GM12878 (cell line): ENCODE data around the gene SETDB1. TPM values are rescaled to one million over a fixed set of nuclear protein-coding genes. Genes with fewer than 3 reads are reported as not detected.

Experiments
- ATAC-seq: fragments of 200-7000 bp; cut with Tn5 transposase; 3 replicates; pipeline ENCODE4 v1.9.1; 2020; ENCODE audit warnings: mild to moderate bottlenecking, moderate library complexity
- BruUV-seq: library from RNA; stranded (reverse); fragments of 400-500 nt; replicated peaks from 2 replicates; lab custom pipeline; 2021; lab: Mats Ljungman, UMichigan
- CTCF ChIA-PET: fragments of 300-600 bp; sonication (Branson Sonifier 250); formaldehyde crosslinking; extraction: SDS; loops from one replicate; lab custom pipeline; 2021; ENCODE audit warnings: inconsistent platforms; lab: Yijun Ruan, JAX
- POLR2A ChIA-PET: fragments of 350-600 bp; formaldehyde crosslinking; extraction: SDS; loops from one replicate; lab custom pipeline; 2021; ENCODE audit warnings: inconsistent platforms; lab: Charles Lee
- RAD21 ChIA-PET: fragments of 300-600 bp; sonication (Branson Sonifier 250); formaldehyde crosslinking; loops from one replicate; lab custom pipeline; 2023; ENCODE audit warnings: antibody characterized with exemption; ENCODE audit not compliant: unreplicated experiment; lab: Charles Lee
- SMC1A ChIA-PET: fragments of 300-600 bp; sonication (Branson Sonifier 250); formaldehyde crosslinking; loops from one replicate; lab custom pipeline; 2023; ENCODE audit not compliant: unreplicated experiment, uncharacterized antibody; lab: Charles Lee
- DNase-seq: peaks from one replicate; pipeline ENCODE4 v3.0.0-alpha.2; 2011; ENCODE audit warnings: low read depth, low spot score
- FAIRE-seq: peaks from 3 replicates; lab custom pipeline; 2011; peaks lifted over from hg19 to GRCh38; lab: Jason Lieb, UNC
- H2AFZ ChIP-seq: 2 replicates; pipeline ENCODE4 v1.6.0; 2011; ENCODE audit warnings: low read depth, low read length, control low read depth; ENCODE audit not compliant: control insufficient read depth
- H3K27ac ChIP-seq: 2 replicates; pipeline ENCODE4 v1.5.1; 2011; ENCODE audit warnings: control low read depth; ENCODE audit not compliant: control insufficient read depth, insufficient read depth
- H3K27me3 ChIP-seq, 2 experiments: replicated peaks in 1 of 2; 2 replicates each; pipeline versions ENCODE4 v1.6.0 to v1.6.1; 2011; ENCODE audit warnings: low read length in 1 of 2; ENCODE audit not compliant: control insufficient read depth in 2 of 2, insufficient read depth in 2 of 2
- H3K36me3 ChIP-seq, 2 experiments: 2 replicates each; pipeline ENCODE4 v1.5.1; 2011; ENCODE audit warnings: low read length in 1 of 2; ENCODE audit not compliant: control insufficient read depth in 2 of 2, insufficient read depth in 2 of 2
- H3K4me1 ChIP-seq: 2 replicates; pipeline ENCODE4 v1.6.1; 2011; ENCODE audit warnings: mild to moderate bottlenecking, low read length, moderate library complexity, mixed read lengths; ENCODE audit not compliant: control insufficient read depth, insufficient read depth
- H3K4me2 ChIP-seq: 2 replicates; pipeline ENCODE4 v1.6.0; 2011; ENCODE audit warnings: control low read depth; ENCODE audit not compliant: control insufficient read depth, insufficient read depth
- H3K4me3 ChIP-seq: fragments of 200-600 bp; sonication (generic); 2 replicates; pipeline ENCODE4 v1.5.1; 2016
- H3K79me2 ChIP-seq: 2 replicates; pipeline ENCODE4 v1.6.0; 2011; ENCODE audit warnings: low read length; ENCODE audit not compliant: control insufficient read depth, insufficient read depth
- H3K9ac ChIP-seq: 2 replicates; pipeline ENCODE4 v1.8.0; 2011; ENCODE audit warnings: low read length, control low read depth, mixed read lengths; ENCODE audit not compliant: control insufficient read depth, insufficient read depth
- H3K9me3 ChIP-seq: replicated peaks from 3 replicates; pipeline ENCODE4 v1.5.1; 2011; ENCODE audit warnings: mild to moderate bottlenecking, low read length; ENCODE audit not compliant: control insufficient read depth, insufficient read depth
- H4K20me1 ChIP-seq: 2 replicates; pipeline ENCODE4 v1.6.0; 2011; ENCODE audit not compliant: control insufficient read depth, insufficient read depth
- CBFB ChIP-seq: IDR thresholded peaks from 2 replicates; pipeline ENCODE4 v1.6.1; 2016; ENCODE audit warnings: antibody characterized with exemption, low read depth
- CEBPZ ChIP-seq: fragments of 150-350 bp; IDR thresholded peaks from 2 replicates; pipeline ENCODE4 v1.6.1; 2016; ENCODE audit warnings: low read depth, low read length
- CHD4 ChIP-seq: fragments of 200-600 bp; sonication (generic); IDR thresholded peaks from 2 replicates; pipeline ENCODE4 v1.6.1; 2016; ENCODE audit warnings: mild to moderate bottlenecking
- ETV6 ChIP-seq, 2 experiments: fragments of 450-650 bp in 1 of 2; IDR thresholded peaks in 1 of 2; conservative IDR thresholded peaks in 1 of 2; 2 replicates each; pipeline ENCODE4 v1.6.1; 2014; ENCODE audit warnings: antibody characterized with exemption in 1 of 2, borderline replicate concordance in 1 of 2, low read depth in 1 of 2, mild to moderate bottlenecking in 1 of 2, moderate library complexity in 1 of 2
- FOS ChIP-seq: IDR thresholded peaks from 3 replicates; pipeline ENCODE4 v1.6.1; 2011; ENCODE audit warnings: borderline replicate concordance; ENCODE audit not compliant: insufficient read length; ENCODE audit errors: extremely low read depth
- JUND ChIP-seq: IDR thresholded peaks from 2 replicates; pipeline ENCODE4 v1.6.1; 2012; ENCODE audit warnings: low read depth, mild to moderate bottlenecking, low read length, improper control_type of control experiment, moderate library complexity
- MLLT1 ChIP-seq: fragments of 450-650 bp; IDR thresholded peaks from 2 replicates; pipeline ENCODE4 v1.6.1; 2016; ENCODE audit warnings: mild to moderate bottlenecking
- RB1 ChIP-seq: fragments of 450-650 bp; formaldehyde crosslinking; IDR thresholded peaks from 2 replicates; pipeline ENCODE4 v1.6.1; 2017; ENCODE audit warnings: mild to moderate bottlenecking, borderline replicate concordance
- RCOR1 ChIP-seq: conservative IDR thresholded peaks from 2 replicates; pipeline ENCODE4 v1.6.1; 2012; ENCODE audit warnings: low read depth, low read length, improper control_type of control experiment
- SIN3A ChIP-seq: IDR thresholded peaks from 2 replicates; pipeline ENCODE4 v1.6.1; 2012; ENCODE audit warnings: low read depth, low read length, improper control_type of control experiment
- SMAD5 ChIP-seq: IDR thresholded peaks from 2 replicates; pipeline ENCODE4 v1.6.1; 2016; ENCODE audit warnings: antibody characterized with exemption, low read depth
- ZZZ3 ChIP-seq: IDR thresholded peaks from 2 replicates; pipeline ENCODE4 v1.6.1; 2011; ENCODE audit warnings: low read depth; ENCODE audit not compliant: control insufficient read depth, insufficient read length
- WGBS: methylation state at CpG from one replicate; pipeline ENCODE4 v1.1.6; 2016; ENCODE audit warnings: low lambda C conversion rate; ENCODE audit not compliant: insufficient replicate concordance, insufficient coverage; ENCODE audit errors: missing lambda C conversion rate; 5-methylcytosine and 5-hydroxymethylcytosine counted together
- in situ Hi-C: fragments of 300-500 bp; cut with MboI; formaldehyde crosslinking; loops from 9 replicates; pipeline ENCODE4 v1.14.3; 2018; ENCODE audit warnings: mixed read lengths
- intact Hi-C: fragments of 100-400 bp; cut with micrococcal nuclease; formaldehyde crosslinking; loops from one replicate; pipeline ENCODE4 v1.14.2; 2022; ENCODE audit not compliant: unreplicated experiment
- polyA plus RNA-seq, 11 experiments: library from polyadenylated mRNA; depleted of rRNA in 4 of 11; unstranded in 6 of 11; stranded (reverse) in 5 of 11; fragments of >200 nt; fragmentation: Nextera tagmentation in 4 of 11; fragmentation: Illumina TruSeq in 1 of 11; extraction: Ambion mirVana in 4 of 11; extraction: Trizol in 1 of 11; gene quantifications; 1 replicate in 1 of 11; 2 replicates in 10 of 11; pipeline versions ENCODE4 v1.2.1 to v1.2.3, GENCODE V29; 2011 to 2016; ENCODE audit warnings: inconsistent platforms in 2 of 11, missing spikeins in 2 of 11, low read depth in 1 of 11
- total RNA-seq, 4 experiments: library from RNA; depleted of rRNA in 3 of 4; stranded (reverse); fragments of >200 nt in 3 of 4; fragmentation: Illumina TruSeq in 1 of 4; extraction: Trizol in 1 of 4; gene quantifications; 2 replicates each; pipeline versions ENCODE4 v1.2.1 to v1.2.3, GENCODE V29; 2013 to 2021
- TF ChIP-seq, protein P1 (sequence below): IDR thresholded peaks from 2 replicates; pipeline ENCODE4 v1.6.1; 2011; ENCODE audit warnings: borderline replicate concordance, low read depth, mild to moderate bottlenecking, moderate library complexity, low read length; ENCODE audit not compliant: insufficient read depth, poor library complexity, severe bottlenecking
- TF ChIP-seq, protein P2 (sequence below): IDR thresholded peaks from 2 replicates; pipeline ENCODE4 v1.6.1; 2012; ENCODE audit warnings: low read depth, low read length, improper control_type of control experiment
- TF ChIP-seq, protein P3 (sequence below): fragments of 150-350 bp; IDR thresholded peaks from 2 replicates; pipeline ENCODE4 v1.6.1; 2014; ENCODE audit warnings: mild to moderate bottlenecking, low read depth, low read length

SETDB1 gene
- total and polyA plus RNA-seq, 10 of the 15 experiments (the other 5 are each of a cell fraction or from before 2014, with no cell fraction given): 14.3 to 56.7 (median 35.7) TPM

DNA sequence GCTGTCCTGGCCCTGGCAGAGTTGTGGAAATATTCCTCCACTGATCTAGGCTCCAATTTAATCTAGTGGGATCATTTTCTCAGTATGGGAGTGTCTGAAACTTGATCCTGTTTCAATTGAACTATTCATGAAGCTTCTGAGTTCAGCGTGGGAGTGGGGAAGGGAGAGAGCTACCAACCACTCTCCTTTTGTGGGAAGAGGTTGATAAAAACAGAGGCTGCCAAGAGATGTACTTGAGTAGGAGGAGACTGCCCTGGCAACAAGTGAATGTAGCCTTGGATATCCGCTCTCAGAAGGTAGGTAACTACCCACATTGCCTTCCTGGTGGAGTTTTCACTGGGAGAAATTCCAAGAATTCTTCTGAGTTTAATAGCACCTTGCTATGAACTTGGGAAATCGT is 39.1 kb upstream of the SETDB1 start, which contains the start of gene CTXND2 (continued):
- no peak for TF ChIP-seq CBFB
- TF ChIP-seq, protein P1, sequence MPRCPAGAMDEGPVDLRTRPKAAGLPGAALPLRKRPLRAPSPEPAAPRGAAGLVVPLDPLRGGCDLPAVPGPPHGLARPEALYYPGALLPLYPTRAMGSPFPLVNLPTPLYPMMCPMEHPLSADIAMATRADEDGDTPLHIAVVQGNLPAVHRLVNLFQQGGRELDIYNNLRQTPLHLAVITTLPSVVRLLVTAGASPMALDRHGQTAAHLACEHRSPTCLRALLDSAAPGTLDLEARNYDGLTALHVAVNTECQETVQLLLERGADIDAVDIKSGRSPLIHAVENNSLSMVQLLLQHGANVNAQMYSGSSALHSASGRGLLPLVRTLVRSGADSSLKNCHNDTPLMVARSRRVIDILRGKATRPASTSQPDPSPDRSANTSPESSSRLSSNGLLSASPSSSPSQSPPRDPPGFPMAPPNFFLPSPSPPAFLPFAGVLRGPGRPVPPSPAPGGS: no peak

- ChIA-PET SMC1A (no interaction called here), POLR2A (interaction anchor here (0.7 kb wide), 1 partner anchor 1570 kb away, joined by 3 read pairs; no protein-coding TSS in a partner anchor)
- TF ChIP-seq, protein P2, sequence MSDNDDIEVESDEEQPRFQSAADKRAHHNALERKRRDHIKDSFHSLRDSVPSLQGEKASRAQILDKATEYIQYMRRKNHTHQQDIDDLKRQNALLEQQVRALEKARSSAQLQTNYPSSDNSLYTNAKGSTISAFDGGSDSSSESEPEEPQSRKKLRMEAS: no peak
- TF ChIP-seq CEBPZ (no peak), RCOR1 (no peak), RB1 (no peak), ZZZ3 (no peak), SIN3A (no peak), SMAD5 (no peak), JUND (no peak), MLLT1 (no peak), ETV6 (conservative IDR thresholded peaks at IDR 0.05 in 1 of 2, IDR thresholded peaks at IDR 0.05 in 1 of 2; ENCODE audit: borderline replicate concordance in 1 of 2, low read depth in 1 of 2) (no peak), FOS (no peak), CHD4 (no peak)
- TF ChIP-seq, protein P3, sequence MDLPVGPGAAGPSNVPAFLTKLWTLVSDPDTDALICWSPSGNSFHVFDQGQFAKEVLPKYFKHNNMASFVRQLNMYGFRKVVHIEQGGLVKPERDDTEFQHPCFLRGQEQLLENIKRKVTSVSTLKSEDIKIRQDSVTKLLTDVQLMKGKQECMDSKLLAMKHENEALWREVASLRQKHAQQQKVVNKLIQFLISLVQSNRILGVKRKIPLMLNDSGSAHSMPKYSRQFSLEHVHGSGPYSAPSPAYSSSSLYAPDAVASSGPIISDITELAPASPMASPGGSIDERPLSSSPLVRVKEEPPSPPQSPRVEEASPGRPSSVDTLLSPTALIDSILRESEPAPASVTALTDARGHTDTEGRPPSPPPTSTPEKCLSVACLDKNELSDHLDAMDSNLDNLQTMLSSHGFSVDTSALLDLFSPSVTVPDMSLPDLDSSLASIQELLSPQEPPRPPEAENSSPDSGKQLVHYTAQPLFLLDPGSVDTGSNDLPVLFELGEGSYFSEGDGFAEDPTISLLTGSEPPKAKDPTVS: no peak
Measured at GRCh38 chr1:150888727-150889126, 37.4 kb upstream of the SETDB1 start.

More at GRCh38 chr1:150888727-150889126, 37.4 kb upstream of the SETDB1 start:
- ChIA-PET CTCF (no interaction called here), RAD21 (no interaction called here)
- no peak for FAIRE-seq
- H3K79me2 ChIP-seq: no peaks in the 10 kb centered on the region
- H3K27me3 ChIP-seq: no peaks in the 10 kb centered on the region
- no TSS peak for BruUV-seq
- H3K9me3 ChIP-seq: no peaks in the 10 kb centered on the region
- H4K20me1 ChIP-seq: no peaks in the 10 kb centered on the region
- no peaks in the 10 kb centered on the region for H3K36me3 ChIP-seq
- H3K27ac ChIP-seq: no peak overlapping the region
- in situ Hi-C loops (no loop called here), intact Hi-C loops (no loop called here)
- peaks cover 14% of the 10 kb centered on the region for H3K4me1 ChIP-seq
- H3K4me2 ChIP-seq: no peak overlapping the region
- H3K4me3 ChIP-seq: no peak overlapping the region
- no peak for DNase-seq
- no peak overlapping the region for H2AFZ ChIP-seq
- WGBS: 82% methylated on average over 8 of the region's 8 CpGs
- H3K9ac ChIP-seq: no peak overlapping the region
- ATAC-seq: no peak
